ENCODE results near the gene DDX5.
"Not testable (repeated sequence)": the region's sequence is repeated elsewhere in the genome, so short reads cannot be mapped to it uniquely, and the experiment has no call there.

DDX5 gene

GRCh38 chr17:64494121-64494520, 12.0 kb downstream of the DDX5 start:
- in situ Hi-C loops (cut with MboI; ENCODE audit: low sequenced_read_pairs) = loop anchor here (5.0 kb wide), 2 partner anchors 72 to 172 kb away; no protein-coding TSS in a partner anchor

GRCh38 chr17:64492481-64493109, 13.5 kb downstream of the DDX5 start:
- in situ Hi-C loops (cut with MboI; ENCODE audit: low sequenced_read_pairs) = loop anchor here (5.0 kb wide), 2 partner anchors 70 to 170 kb away; no protein-coding TSS in a partner anchor

- in situ Hi-C loops (cut with MboI; ENCODE audit: low sequenced_read_pairs) = loop anchor here (5.0 kb wide), 2 partner anchors 70 to 170 kb away; no protein-coding TSS in a partner anchor
These were observed 14.1 kb downstream of the DDX5 start for GRCh38 chr17:64491994-64492393.

GRCh38 chr17:64491034-64491860, 14.8 kb downstream of the DDX5 start:
- in situ Hi-C loops (cut with MboI; ENCODE audit: low sequenced_read_pairs) = loop anchor here (5.0 kb wide), 2 partner anchors 69 to 169 kb away; no protein-coding TSS in a partner anchor

- in situ Hi-C loops (cut with MboI; ENCODE audit: low sequenced_read_pairs) = no loop called here
These were observed 17.8 kb downstream of the DDX5 start for GRCh38 chr17:64488301-64488700.

- in situ Hi-C loops (cut with MboI; ENCODE audit: low sequenced_read_pairs) = no loop called here
These were observed 21.7 kb downstream of the DDX5 start for GRCh38 chr17:64484380-64484779.

GRCh38 chr17:64480951-64481350, 25.1 kb downstream of the DDX5 start:
- in situ Hi-C loops (cut with MboI; ENCODE audit: low sequenced_read_pairs) = no loop called here

- in situ Hi-C loops (cut with MboI; ENCODE audit: low sequenced_read_pairs) = no loop called here
These were observed 28.2 kb downstream of the DDX5 start for GRCh38 chr17:64477849-64478248.

- in situ Hi-C loops (cut with MboI; ENCODE audit: low sequenced_read_pairs) = no loop called here
These were observed 33.5 kb downstream of the DDX5 start for GRCh38 chr17:64472564-64472963.

- in situ Hi-C loops (cut with MboI; ENCODE audit: low sequenced_read_pairs) = no loop called here
These were observed 34.6 kb downstream of the DDX5 start for GRCh38 chr17:64471440-64471839.

GRCh38 chr17:64470625-64471024, 35.5 kb downstream of the DDX5 start:
- in situ Hi-C loops (cut with MboI; ENCODE audit: low sequenced_read_pairs) = no loop called here

- in situ Hi-C loops (cut with MboI; ENCODE audit: low sequenced_read_pairs) = not testable (repeated sequence)
These were observed 39.3 kb downstream of the DDX5 start for GRCh38 chr17:64466834-64467233.

- in situ Hi-C loops (cut with MboI; ENCODE audit: low sequenced_read_pairs) = no loop called here
These were observed 39.9 kb downstream of the DDX5 start for GRCh38 chr17:64466019-64466735.

GRCh38 chr17:64461788-64462187, 44.3 kb downstream of the DDX5 start:
- in situ Hi-C loops (cut with MboI; ENCODE audit: low sequenced_read_pairs) = no loop called here

- in situ Hi-C loops (cut with MboI; ENCODE audit: low sequenced_read_pairs) = no loop called here
These were observed 45.1 kb downstream of the DDX5 start for GRCh38 chr17:64460955-64461354.

GRCh38 chr17:64459818-64460217, 46.3 kb downstream of the DDX5 start:
- in situ Hi-C loops (cut with MboI; ENCODE audit: low sequenced_read_pairs) = not testable (repeated sequence)

- in situ Hi-C loops (cut with MboI; ENCODE audit: low sequenced_read_pairs) = no loop called here
These were observed 46.8 kb downstream of the DDX5 start for GRCh38 chr17:64459284-64459747.

- in situ Hi-C loops (cut with MboI; ENCODE audit: low sequenced_read_pairs) = no loop called here
These were observed 47.3 kb downstream of the DDX5 start for GRCh38 chr17:64458756-64459155.

GRCh38 chr17:64457156-64457555, 48.9 kb downstream of the DDX5 start:
- in situ Hi-C loops (cut with MboI; ENCODE audit: low sequenced_read_pairs) = no loop called here

GRCh38 chr17:64455993-64456885, 49.9 kb downstream of the DDX5 start:
- in situ Hi-C loops (cut with MboI; ENCODE audit: low sequenced_read_pairs) = no loop called here

Data from HL-60/S4 (cell line).